Activated naive CD4-positive, alpha-beta T cell treated with anti-CD3 and anti-CD28 coated beads, Interleukin-2, amount 10 ng/mL, durations not matched to agents 7 days and 5 days (primary cell): ENCODE data around the gene SEL1L.
"Not testable (repeated sequence)": the region's sequence is repeated elsewhere in the genome, so short reads cannot be mapped to it uniquely, and the experiment has no call there.

Experiments used
- CTCF ChIA-PET: fragments of 350-600 bp; sonication (Branson Sonifier 250); formaldehyde crosslinking; loops from one replicate; lab custom pipeline; 2021; ENCODE audit warnings: antibody characterized with exemption; lab: Charles Lee
- DNase-seq: peaks from one replicate; pipeline ENCODE4 v3.0.0-alpha.2; 2020
- H3K27ac Mint-ChIP-seq: one replicate; pipeline ENCODE4 v1.8.0; 2021; ENCODE audit warnings: mild to moderate bottlenecking, moderate library complexity, mixed read lengths
- H3K27me3 Mint-ChIP-seq: one replicate; pipeline ENCODE4 v1.8.0; 2021; ENCODE audit warnings: mild to moderate bottlenecking, mixed read lengths
- H3K36me3 Mint-ChIP-seq: one replicate; pipeline ENCODE4 v1.8.0; 2021; ENCODE audit warnings: mixed read lengths
- H3K4me1 Mint-ChIP-seq: one replicate; pipeline ENCODE4 v1.8.0; 2021; ENCODE audit warnings: mixed read lengths
- H3K4me3 Mint-ChIP-seq: one replicate; pipeline ENCODE4 v1.8.0; 2021; ENCODE audit warnings: mild to moderate bottlenecking, moderate library complexity, mixed read lengths
- H3K9me3 Mint-ChIP-seq: one replicate; pipeline ENCODE4 v1.8.0; 2021; ENCODE audit warnings: mixed read lengths

Gene SEL1L

DNA sequence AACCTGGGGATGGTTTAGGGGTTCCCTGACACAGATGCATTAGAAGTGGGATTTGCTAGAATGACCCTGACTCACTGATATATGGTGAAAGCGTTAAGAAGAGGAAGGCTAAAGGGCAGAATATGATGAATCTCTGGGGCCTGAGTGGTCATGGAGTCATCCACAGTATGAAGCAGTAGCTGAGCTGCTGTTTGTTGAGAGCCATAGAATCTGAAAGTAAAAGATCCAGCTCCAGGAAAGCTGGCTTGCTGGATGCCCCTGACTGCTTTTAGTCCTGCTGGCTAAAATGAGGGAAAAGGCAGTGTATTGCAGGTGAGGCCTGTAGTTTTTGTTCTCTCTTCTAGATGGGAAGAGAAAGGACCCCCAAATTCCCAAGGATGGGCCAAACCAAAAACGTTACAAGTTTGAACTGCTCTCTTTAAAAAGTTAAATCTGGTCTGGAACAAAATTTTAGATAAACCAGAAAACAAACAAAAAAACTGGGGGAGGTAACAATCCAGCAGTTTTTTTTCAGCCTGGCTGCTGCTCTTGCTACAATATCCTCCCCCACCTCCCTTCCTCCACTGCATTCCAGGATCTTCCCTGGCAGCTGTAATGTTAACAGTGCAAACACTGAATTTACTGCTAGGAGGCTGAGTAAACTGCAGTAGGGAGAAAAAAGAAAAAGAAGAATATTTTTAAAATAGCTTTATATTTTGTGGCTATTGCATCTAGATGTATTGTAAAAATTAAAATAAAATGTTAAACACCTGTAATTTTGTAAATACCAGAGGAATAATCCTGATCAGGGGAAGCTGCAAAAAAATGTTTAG is 16.5 kb downstream of the SEL1L start:
- no peaks in the 10 kb centered on the region for H3K27me3 Mint-ChIP-seq
- no peak for DNase-seq
- CTCF ChIA-PET, result no interaction called here

DNA sequence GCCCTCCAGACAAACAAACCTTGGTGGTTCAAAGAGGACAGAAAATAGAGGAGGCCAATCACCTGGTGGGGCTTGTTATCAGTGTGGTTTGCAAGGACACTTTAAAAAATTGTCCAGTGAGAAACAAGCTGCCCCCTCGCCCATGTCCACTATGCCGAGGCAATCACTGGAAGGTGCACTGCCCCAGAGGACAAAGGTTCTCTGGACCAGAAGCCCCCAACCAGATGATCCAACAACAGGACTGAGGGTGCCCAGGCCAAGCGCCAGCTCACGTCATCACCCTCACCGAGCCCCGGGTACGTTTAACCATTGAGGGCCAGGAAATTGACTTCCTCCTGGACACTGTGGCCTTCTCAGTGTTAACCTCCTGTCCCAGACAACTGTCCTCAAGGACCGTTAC is 17.7 kb downstream of the SEL1L start:
- H3K27ac Mint-ChIP-seq, H3K27me3 Mint-ChIP-seq, DNase-seq, H3K9me3 Mint-ChIP-seq, H3K4me3 Mint-ChIP-seq, CTCF ChIA-PET: not testable (repeated sequence)
- peaks cover 21% of the 10 kb centered on the region for H3K4me1 Mint-ChIP-seq
- H3K36me3 Mint-ChIP-seq, result peaks cover 69% of the 10 kb centered on the region

More for the DNA sequence above, 16.5 kb downstream of the SEL1L start:
- peaks cover 29% of the 10 kb centered on the region for H3K4me1 Mint-ChIP-seq
- H3K9me3 Mint-ChIP-seq, result no peaks in the 10 kb centered on the region
- H3K27ac Mint-ChIP-seq, result no peak overlapping the region
- peaks cover 70% of the 10 kb centered on the region for H3K36me3 Mint-ChIP-seq
- no peak overlapping the region for H3K4me3 Mint-ChIP-seq

DNA sequence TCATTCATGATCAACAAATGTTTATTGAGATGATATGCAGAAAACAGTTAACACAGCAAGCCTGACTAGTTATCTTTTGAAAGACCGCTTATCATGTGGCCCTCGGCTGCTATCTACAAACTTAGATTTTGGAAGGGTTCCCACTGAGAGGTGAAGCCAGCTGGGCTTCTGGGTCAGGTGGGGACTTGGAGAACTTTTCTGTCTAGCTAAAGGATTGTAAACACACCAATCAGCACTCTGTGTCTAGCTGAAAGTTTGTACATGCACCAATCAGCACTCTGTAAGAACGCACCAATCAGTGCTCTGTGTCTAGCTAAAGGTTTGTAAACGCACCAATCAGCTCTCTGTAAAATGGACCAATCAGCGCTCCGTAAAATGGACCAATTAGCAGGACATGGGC is 20.8 kb downstream of the SEL1L start:
- not testable (repeated sequence) for DNase-seq, H3K9me3 Mint-ChIP-seq, H3K4me3 Mint-ChIP-seq, H3K27me3 Mint-ChIP-seq, H3K27ac Mint-ChIP-seq, H3K4me1 Mint-ChIP-seq
- CTCF ChIA-PET, result interaction anchor here (0.7 kb wide), 1 partner anchor 11 kb away, joined by 3 read pairs; no protein-coding TSS in a partner anchor
- peaks cover 70% of the 10 kb centered on the region for H3K36me3 Mint-ChIP-seq

DNA sequence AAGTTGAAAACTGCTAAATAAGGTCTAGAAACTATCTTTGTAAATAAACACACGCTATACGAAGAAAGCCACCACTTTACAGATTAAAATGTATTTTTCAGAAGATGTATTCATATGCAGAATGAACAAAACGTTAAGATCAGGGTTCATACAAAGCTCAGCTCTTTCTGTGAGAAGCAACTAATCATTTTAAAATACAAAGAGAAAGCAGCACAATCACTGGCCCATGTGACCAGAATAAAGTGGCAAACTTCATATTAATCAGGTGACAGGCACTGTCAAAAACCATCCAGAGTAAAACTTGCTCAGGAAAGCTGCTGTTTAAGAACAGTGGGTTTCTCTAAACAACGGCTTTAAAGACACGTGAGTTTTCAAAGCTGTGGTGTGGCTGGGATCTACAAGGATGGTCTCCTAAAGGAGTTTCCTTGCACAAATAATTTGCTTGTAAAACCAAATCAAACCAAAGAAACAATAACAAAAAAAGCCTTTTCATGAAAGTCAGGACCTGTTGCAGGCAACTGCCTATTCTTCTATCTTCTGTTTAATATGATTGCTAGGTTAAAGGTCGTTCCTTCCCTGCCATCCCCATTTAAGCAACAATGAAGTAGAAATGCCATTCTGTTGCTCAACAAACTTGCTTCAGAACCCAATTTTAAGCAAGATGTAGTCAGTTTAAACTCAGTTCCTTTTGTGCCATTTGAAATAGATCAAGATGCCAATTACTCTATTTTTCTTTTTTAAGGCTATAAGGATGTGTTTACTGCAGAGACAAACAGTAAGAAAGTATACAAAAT is 22.3 kb downstream of the SEL1L start:
- Mint-ChIP-seq H3K4me3 (no peak overlapping the region), H3K36me3 (peaks cover 72% of the 10 kb centered on the region), H3K27me3 (no peaks in the 10 kb centered on the region), H3K4me1 (peaks cover 6% of the 10 kb centered on the region), H3K27ac (no peak overlapping the region), H3K9me3 (no peaks in the 10 kb centered on the region)
- no peak for DNase-seq
- CTCF ChIA-PET, result no interaction called here

DNA sequence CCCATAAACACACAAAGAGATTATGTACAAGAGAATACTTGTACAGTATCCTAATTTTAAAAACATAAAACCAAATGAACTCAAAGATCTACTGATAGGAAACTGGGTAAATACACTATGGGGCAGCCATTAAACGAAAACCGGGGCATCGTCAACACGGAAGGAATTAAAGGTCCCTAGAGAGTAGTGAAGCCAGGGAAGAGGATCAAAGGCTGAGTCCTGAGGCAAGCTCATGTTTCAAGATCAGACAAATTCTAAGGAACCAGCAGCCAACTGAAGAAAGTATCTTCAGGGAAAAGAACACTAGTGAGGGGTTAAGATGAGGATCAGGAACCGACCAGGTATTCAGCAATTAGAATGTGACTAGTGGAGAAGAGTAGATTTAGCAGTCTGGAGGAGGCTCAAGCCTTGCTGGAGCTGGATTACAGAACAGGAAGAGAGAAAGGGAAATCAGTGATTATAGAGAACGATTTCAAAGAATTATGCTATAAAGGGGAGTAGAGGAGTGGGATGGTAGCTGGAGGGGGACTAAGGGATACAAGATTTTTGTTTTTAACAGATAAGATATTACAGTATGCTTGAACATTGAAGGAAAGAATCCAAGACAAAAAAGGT is 23.7 kb downstream of the SEL1L start:
- CTCF ChIA-PET, result interaction anchor here (1.1 kb wide), 1 partner anchor 57 kb away, joined by 3 read pairs; no protein-coding TSS in a partner anchor
- Mint-ChIP-seq H3K9me3 (no peaks in the 10 kb centered on the region), H3K27me3 (no peaks in the 10 kb centered on the region), H3K4me3 (no peak overlapping the region), H3K4me1 (peaks cover 6% of the 10 kb centered on the region), H3K36me3 (peaks cover 72% of the 10 kb centered on the region), H3K27ac (peak overlapping the region; percentile 62)
- no peak for DNase-seq

DNA sequence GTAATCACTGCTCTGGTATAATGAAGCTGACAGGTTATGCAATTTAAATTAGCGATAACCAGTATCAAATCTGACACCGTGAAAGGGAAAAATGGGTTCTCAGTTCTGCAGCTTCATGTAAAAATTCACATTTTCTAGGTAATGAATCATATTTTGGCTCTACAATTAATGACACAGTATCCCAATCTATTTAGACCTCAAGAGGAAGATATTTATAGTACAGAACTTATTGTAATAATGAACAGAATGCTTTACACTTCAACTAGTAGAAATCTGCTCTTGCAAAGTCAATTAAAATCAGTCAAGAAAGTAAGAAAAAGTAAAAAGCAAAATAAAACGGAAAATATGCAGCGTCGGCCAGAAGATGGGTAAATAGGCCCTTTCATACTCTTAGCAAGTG is 24.3 kb downstream of the SEL1L start:
- Mint-ChIP-seq H3K4me3 (no peak overlapping the region), H3K27me3 (no peaks in the 10 kb centered on the region), H3K4me1 (peaks cover 6% of the 10 kb centered on the region), H3K9me3 (no peaks in the 10 kb centered on the region), H3K27ac (no peak overlapping the region), H3K36me3 (peaks cover 69% of the 10 kb centered on the region)
- DNase-seq, result no peak
- CTCF ChIA-PET, result no interaction called here

DNA sequence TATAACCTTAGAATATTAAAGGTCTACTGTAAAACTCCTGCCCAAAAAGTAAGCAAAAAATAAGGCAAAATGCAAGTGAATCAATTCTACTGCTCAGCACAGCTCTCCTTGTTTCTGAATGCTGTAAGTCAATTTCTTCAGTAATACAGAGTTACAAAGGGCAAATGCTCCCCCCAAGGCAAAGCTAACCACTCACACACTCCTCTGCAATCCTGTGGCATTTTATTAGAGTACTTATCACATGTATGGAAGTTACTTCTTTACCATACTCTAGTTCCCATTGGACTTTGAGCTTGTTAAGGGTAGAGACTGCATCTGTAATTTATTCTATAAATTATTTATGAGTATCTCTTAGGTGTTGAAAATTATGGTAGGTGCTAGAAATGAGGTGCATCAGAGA is 27.2 kb downstream of the SEL1L start:
- no peaks in the 10 kb centered on the region for H3K27me3 Mint-ChIP-seq
- H3K36me3 Mint-ChIP-seq, result peaks cover 73% of the 10 kb centered on the region
- no peaks in the 10 kb centered on the region for H3K9me3 Mint-ChIP-seq
- peaks cover 6% of the 10 kb centered on the region for H3K4me1 Mint-ChIP-seq
- CTCF ChIA-PET, result no interaction called here
- no peak for DNase-seq
- H3K4me3 Mint-ChIP-seq, result no peak overlapping the region
- no peak overlapping the region for H3K27ac Mint-ChIP-seq

DNA sequence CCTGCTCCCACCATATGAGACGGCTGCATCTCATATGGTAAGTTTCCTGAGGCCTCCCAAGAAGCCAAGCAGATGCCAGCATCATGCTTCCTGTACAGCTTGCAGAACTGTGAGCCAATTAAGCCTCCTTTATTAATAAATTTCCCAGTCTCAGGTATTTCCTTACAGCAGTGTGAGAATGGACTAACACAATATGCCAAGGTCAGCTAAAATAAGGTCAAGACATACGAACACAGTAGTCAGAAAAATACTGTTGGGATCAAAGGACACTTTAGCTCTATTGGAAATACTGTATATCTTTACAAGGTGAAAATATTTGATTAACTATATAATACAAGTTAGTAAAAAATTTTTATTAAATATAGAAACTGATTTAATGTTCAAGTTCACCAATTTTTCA is 28.8 kb downstream of the SEL1L start:
- Mint-ChIP-seq H3K4me3 (no peak overlapping the region), H3K9me3 (no peaks in the 10 kb centered on the region)
- CTCF ChIA-PET, result no interaction called here

DNA sequence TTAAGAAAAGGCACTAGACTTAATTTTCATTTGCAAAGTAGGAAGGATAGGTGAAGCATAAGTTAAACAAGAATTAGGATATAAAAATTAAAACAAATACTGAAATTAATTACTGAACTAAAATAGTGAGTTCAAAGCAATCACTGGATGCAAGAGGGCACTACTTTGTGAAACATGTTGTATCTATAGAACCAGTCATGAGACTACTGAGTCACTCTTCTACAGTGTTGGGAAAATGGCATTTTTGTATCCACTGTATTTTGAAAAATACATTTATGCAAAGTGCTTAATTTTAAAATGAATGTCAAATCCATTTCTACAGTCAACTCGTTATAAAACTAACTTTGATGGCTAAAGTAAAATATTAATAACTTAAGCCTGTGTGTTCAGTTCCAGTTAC is 47.9 kb downstream of the SEL1L start:
- DNase-seq, result no peak
- Mint-ChIP-seq H3K4me3 (no peak overlapping the region), H3K27me3 (no peaks in the 10 kb centered on the region), H3K4me1 (peaks cover 6% of the 10 kb centered on the region), H3K36me3 (peaks cover 51% of the 10 kb centered on the region), H3K27ac (no peak overlapping the region), H3K9me3 (no peaks in the 10 kb centered on the region)
- CTCF ChIA-PET, result interaction anchor here (0.6 to 1.4 kb wide), 2 partner anchors 216 to 946 kb away, joined by 3 read pairs; no protein-coding TSS in a partner anchor

More for the DNA sequence above, 28.8 kb downstream of the SEL1L start:
- Mint-ChIP-seq H3K27ac (no peak overlapping the region), H3K4me1 (peaks cover 3% of the 10 kb centered on the region), H3K27me3 (no peaks in the 10 kb centered on the region), H3K36me3 (peaks cover 69% of the 10 kb centered on the region)
- no peak for DNase-seq

DNA sequence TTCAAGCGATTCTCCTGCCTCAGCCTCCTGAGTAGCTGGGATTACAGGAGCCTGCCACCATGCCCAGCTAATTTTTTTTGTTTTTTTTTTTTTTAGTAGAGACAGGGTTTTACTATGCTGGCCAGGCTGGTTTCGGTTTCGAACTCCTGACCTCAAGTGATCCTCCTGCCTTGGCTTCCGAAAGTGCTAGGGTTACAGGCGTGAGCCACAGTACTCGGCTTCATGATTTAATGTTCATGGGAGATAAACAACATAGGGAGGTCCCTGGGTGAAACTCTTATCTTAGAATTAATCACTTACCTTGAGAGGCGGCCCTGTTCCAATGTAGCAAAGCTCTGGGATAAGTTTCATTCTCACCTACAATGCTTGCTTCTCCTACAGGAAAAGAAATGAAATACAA is 48.3 kb downstream of the SEL1L start:
- Mint-ChIP-seq H3K4me1 (peaks cover 7% of the 10 kb centered on the region), H3K36me3 (peaks cover 52% of the 10 kb centered on the region), H3K4me3 (no peak overlapping the region), H3K27ac (no peak overlapping the region), H3K27me3 (no peaks in the 10 kb centered on the region), H3K9me3 (no peaks in the 10 kb centered on the region)
- CTCF ChIA-PET, result interaction anchor here (0.7 kb wide), 1 partner anchor 34 kb away, joined by 4 read pairs; no protein-coding TSS in a partner anchor
- no peak for DNase-seq

DNA sequence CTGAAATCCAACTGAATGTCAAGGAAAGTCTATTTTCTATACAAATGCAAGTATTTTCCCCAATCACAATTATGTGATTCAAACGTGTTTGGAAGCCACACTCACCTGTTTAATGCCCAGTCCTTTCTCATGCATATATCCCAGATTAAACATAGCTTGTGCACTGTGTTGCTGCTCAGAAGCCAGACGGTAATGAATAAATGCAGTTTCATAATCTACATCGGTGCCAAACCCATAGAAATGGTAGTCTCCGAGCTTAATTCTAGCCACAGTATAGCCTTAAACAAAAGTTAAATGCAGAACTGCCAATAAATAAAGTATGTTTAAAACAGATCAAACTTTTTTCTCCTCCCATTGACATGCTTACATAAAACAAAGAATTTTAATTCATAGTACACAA is 49.5 kb downstream of the SEL1L start:
- Mint-ChIP-seq H3K36me3 (peaks cover 57% of the 10 kb centered on the region), H3K9me3 (no peaks in the 10 kb centered on the region), H3K4me1 (peaks cover 7% of the 10 kb centered on the region), H3K27ac (no peak overlapping the region), H3K27me3 (no peaks in the 10 kb centered on the region), H3K4me3 (no peak overlapping the region)
- CTCF ChIA-PET, result interaction anchor here (1.2 kb wide), 1 partner anchor 12 kb away, joined by 3 read pairs; no protein-coding TSS in a partner anchor
- no peak for DNase-seq

DNA sequence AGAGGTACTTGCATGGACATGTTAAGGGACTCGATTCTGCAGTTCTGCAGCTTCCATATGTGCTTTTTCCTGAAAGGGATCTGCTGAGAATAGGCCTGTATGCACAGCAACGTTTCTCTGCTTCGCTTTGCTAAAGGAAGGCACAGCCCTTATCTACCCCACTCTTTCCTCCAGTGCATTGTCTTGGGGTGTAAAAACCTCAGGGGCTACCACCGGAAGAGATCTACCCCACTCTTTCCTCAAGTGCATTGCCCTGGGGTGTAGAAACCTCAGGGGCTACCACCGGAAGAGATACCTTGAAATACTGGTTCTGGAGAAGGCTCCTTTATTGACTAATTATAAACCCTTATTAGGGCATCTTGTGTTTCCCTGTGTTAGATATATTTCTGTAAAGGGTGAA is 52.9 kb downstream of the SEL1L start:
- no peak overlapping the region for H3K4me3 Mint-ChIP-seq
- H3K36me3 Mint-ChIP-seq, result peaks cover 57% of the 10 kb centered on the region
- no peaks in the 10 kb centered on the region for H3K9me3 Mint-ChIP-seq
- H3K27me3 Mint-ChIP-seq, result no peaks in the 10 kb centered on the region
- DNase-seq, result no peak
- H3K4me1 Mint-ChIP-seq, result peaks cover 14% of the 10 kb centered on the region
- H3K27ac Mint-ChIP-seq, result no peak overlapping the region
- CTCF ChIA-PET, result no interaction called here

DNA sequence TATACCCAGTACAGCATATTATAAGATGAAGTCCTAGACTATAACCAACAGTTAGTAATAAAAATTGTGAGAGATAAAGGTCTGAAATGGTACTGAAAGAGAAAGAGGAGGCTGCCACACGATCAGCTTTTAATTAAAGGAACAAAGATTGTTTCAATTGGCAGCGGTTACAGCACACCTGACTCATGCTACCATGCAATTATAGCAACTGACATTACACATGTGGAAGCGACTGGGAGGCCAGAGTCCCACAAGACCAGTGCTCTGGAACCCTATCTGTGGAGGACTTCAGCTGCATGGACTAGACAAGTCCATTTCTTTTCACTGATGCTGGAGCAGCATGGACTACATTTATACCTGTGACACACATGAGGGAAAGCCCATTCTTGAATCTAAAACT is 55.2 kb downstream of the SEL1L start:
- no peak for DNase-seq
- no peak overlapping the region for H3K4me3 Mint-ChIP-seq
- no peak overlapping the region for H3K27ac Mint-ChIP-seq
- H3K4me1 Mint-ChIP-seq, result peaks cover 33% of the 10 kb centered on the region
- no peaks in the 10 kb centered on the region for H3K27me3 Mint-ChIP-seq
- CTCF ChIA-PET, result no interaction called here
- peaks cover 53% of the 10 kb centered on the region for H3K36me3 Mint-ChIP-seq
- no peaks in the 10 kb centered on the region for H3K9me3 Mint-ChIP-seq

DNA sequence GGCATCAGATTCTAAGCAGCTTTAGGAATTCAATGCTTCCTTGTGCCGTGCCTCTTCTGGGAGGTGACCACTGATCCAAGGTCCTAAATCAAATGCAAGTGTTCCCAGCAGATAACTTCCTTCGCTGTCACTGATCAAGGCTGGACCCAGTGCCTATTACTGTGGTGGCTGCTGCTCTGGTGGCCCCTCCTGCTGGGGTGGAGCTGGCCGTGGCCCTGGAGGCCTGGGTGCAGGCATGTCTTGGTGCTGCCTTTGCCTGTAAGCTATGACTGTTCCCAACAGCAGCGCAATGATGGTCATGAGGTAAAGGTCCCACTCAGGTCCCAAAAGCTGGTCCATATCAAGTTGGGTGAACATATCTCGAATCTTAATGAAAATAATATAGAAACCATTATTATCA is 56.8 kb downstream of the SEL1L start:
- CTCF ChIA-PET, result interaction anchor here (0.7 to 1.5 kb wide), 3 partner anchors 10 to 19 kb away, joined by 3 to 8 read pairs (median 3); no protein-coding TSS in a partner anchor
- H3K27ac Mint-ChIP-seq, result no peak overlapping the region

More for the DNA sequence above, 56.8 kb downstream of the SEL1L start:
- Mint-ChIP-seq H3K27me3 (no peaks in the 10 kb centered on the region), H3K4me3 (no peak overlapping the region), H3K9me3 (no peaks in the 10 kb centered on the region), H3K4me1 (peaks cover 49% of the 10 kb centered on the region), H3K36me3 (peaks cover 61% of the 10 kb centered on the region)
- no peak for DNase-seq
